ENCODE results near the gene TAS1R1.
"Not testable (repeated sequence)": the region's sequence is repeated elsewhere in the genome, so short reads cannot be mapped to it uniquely, and the experiment has no call there.

The TAS1R1 gene

GRCh38 chr1:6536291-6536690 lies 18.8 kb upstream of the TAS1R1 start:
- Mint-ChIP-seq H3K36me3 (ENCODE audit: low read depth) (peaks cover 17% of the 10 kb centered on the region), H3K4me1 (ENCODE audit: low read depth) (peaks cover 4% of the 10 kb centered on the region), H3K9me3 (no peaks in the 10 kb centered on the region), H3K27ac (no peak overlapping the region), H3K4me3 (no peak overlapping the region), H3K27me3 (ENCODE audit: low read depth) (no peaks in the 10 kb centered on the region)

- no peak overlapping the region for H3K4me3 Mint-ChIP-seq
- no peaks in the 10 kb centered on the region for H3K9me3 Mint-ChIP-seq
- H3K27me3 Mint-ChIP-seq (ENCODE audit: low read depth) = no peaks in the 10 kb centered on the region
- H3K27ac Mint-ChIP-seq = no peak overlapping the region
- peaks cover 11% of the 10 kb centered on the region for H3K36me3 Mint-ChIP-seq (ENCODE audit: low read depth)
- peaks cover 4% of the 10 kb centered on the region for H3K4me1 Mint-ChIP-seq (ENCODE audit: low read depth)
These were observed 16.2 kb upstream of the TAS1R1 start for GRCh38 chr1:6538956-6539355.

- Mint-ChIP-seq H3K36me3 (ENCODE audit: low read depth) (peaks cover 38% of the 10 kb centered on the region), H3K27ac (peak overlapping the region; percentile 69), H3K27me3 (ENCODE audit: low read depth) (no peaks in the 10 kb centered on the region), H3K4me3 (no peak overlapping the region), H3K9me3 (no peaks in the 10 kb centered on the region), H3K4me1 (ENCODE audit: low read depth) (peaks cover 23% of the 10 kb centered on the region)
These were observed 10.3 kb upstream of the TAS1R1 start for GRCh38 chr1:6544831-6545230.

GRCh38 chr1:6545276-6546112 lies 9.6 kb upstream of the TAS1R1 start:
- peaks cover 23% of the 10 kb centered on the region for H3K4me1 Mint-ChIP-seq (ENCODE audit: low read depth)
- no peaks in the 10 kb centered on the region for H3K27me3 Mint-ChIP-seq (ENCODE audit: low read depth)
- H3K36me3 Mint-ChIP-seq (ENCODE audit: low read depth) = peaks cover 38% of the 10 kb centered on the region
- H3K4me3 Mint-ChIP-seq = peak overlapping the region; percentile 45
- H3K27ac Mint-ChIP-seq = peak overlapping the region; percentile 69
- no peaks in the 10 kb centered on the region for H3K9me3 Mint-ChIP-seq

GRCh38 chr1:6546326-6546725 lies 8.8 kb upstream of the TAS1R1 start:
- no peaks in the 10 kb centered on the region for H3K27me3 Mint-ChIP-seq (ENCODE audit: low read depth)
- H3K9me3 Mint-ChIP-seq = no peaks in the 10 kb centered on the region
- peak overlapping the region; percentile 75 for H3K27ac Mint-ChIP-seq
- peaks cover 23% of the 10 kb centered on the region for H3K4me1 Mint-ChIP-seq (ENCODE audit: low read depth)
- peak overlapping the region; percentile 22 for H3K4me3 Mint-ChIP-seq
- peaks cover 37% of the 10 kb centered on the region for H3K36me3 Mint-ChIP-seq (ENCODE audit: low read depth)

GRCh38 chr1:6547301-6547700 lies 7.8 kb upstream of the TAS1R1 start:
- Mint-ChIP-seq H3K4me1 (ENCODE audit: low read depth) (peaks cover 26% of the 10 kb centered on the region), H3K27me3 (ENCODE audit: low read depth) (no peaks in the 10 kb centered on the region), H3K27ac (peak overlapping the region; percentile 75), H3K4me3 (no peak overlapping the region), H3K9me3 (no peaks in the 10 kb centered on the region), H3K36me3 (ENCODE audit: low read depth) (peaks cover 31% of the 10 kb centered on the region)

GRCh38 chr1:6554031-6554906 lies 838 bp upstream of the TAS1R1 start, which contains the start of gene NOL9:
Gene NOL9, minus strand, starts transcription at chr1:6554513. Its CDS starts 11 bp downstream, at chr1:6554502.
- Mint-ChIP-seq H3K36me3 (ENCODE audit: low read depth) (peaks cover 4% of the 10 kb centered on the region), H3K4me3 (peak within 1 kb of the TSS; percentile 82), H3K9me3 (no peaks in the 10 kb centered on the region), H3K4me1 (ENCODE audit: low read depth) (peaks cover 14% of the 10 kb centered on the region), H3K27ac (peak within 1 kb of the TSS; percentile 76), H3K27me3 (ENCODE audit: low read depth) (no peaks in the 10 kb centered on the region)

GRCh38 chr1:6557597-6557996 lies 2.5 kb downstream of the TAS1R1 start:
- no peak overlapping the region for H3K27ac Mint-ChIP-seq
- H3K36me3 Mint-ChIP-seq (ENCODE audit: low read depth) = peaks cover 1% of the 10 kb centered on the region
- no peaks in the 10 kb centered on the region for H3K27me3 Mint-ChIP-seq (ENCODE audit: low read depth)
- no peaks in the 10 kb centered on the region for H3K9me3 Mint-ChIP-seq
- H3K4me3 Mint-ChIP-seq = no peak overlapping the region
- H3K4me1 Mint-ChIP-seq (ENCODE audit: low read depth) = peaks cover 13% of the 10 kb centered on the region

- not testable (repeated sequence) for H3K27me3 Mint-ChIP-seq (ENCODE audit: low read depth); H3K4me1 Mint-ChIP-seq (ENCODE audit: low read depth); H3K36me3 Mint-ChIP-seq (ENCODE audit: low read depth); H3K4me3 Mint-ChIP-seq; H3K9me3 Mint-ChIP-seq; H3K27ac Mint-ChIP-seq
These were observed 4.1 kb downstream of the TAS1R1 start for GRCh38 chr1:6559161-6559560.

GRCh38 chr1:6560267-6560666 lies 5.2 kb downstream of the TAS1R1 start:
- H3K27me3 Mint-ChIP-seq (ENCODE audit: low read depth) = no peaks in the 10 kb centered on the region
- H3K9me3 Mint-ChIP-seq = no peaks in the 10 kb centered on the region
- H3K27ac Mint-ChIP-seq = no peak overlapping the region
- peaks cover 2% of the 10 kb centered on the region for H3K4me1 Mint-ChIP-seq (ENCODE audit: low read depth)
- no peak overlapping the region for H3K4me3 Mint-ChIP-seq
- H3K36me3 Mint-ChIP-seq (ENCODE audit: low read depth) = no peaks in the 10 kb centered on the region

- peaks cover 4% of the 10 kb centered on the region for H3K4me1 Mint-ChIP-seq (ENCODE audit: low read depth)
- H3K4me3 Mint-ChIP-seq = no peak overlapping the region
- H3K9me3 Mint-ChIP-seq = no peaks in the 10 kb centered on the region
- no peak overlapping the region for H3K27ac Mint-ChIP-seq
- H3K36me3 Mint-ChIP-seq (ENCODE audit: low read depth) = no peaks in the 10 kb centered on the region
- peaks cover 22% of the 10 kb centered on the region for H3K27me3 Mint-ChIP-seq (ENCODE audit: low read depth)
These were observed 13.9 kb downstream of the TAS1R1 start for GRCh38 chr1:6569033-6569432.

- H3K36me3 Mint-ChIP-seq (ENCODE audit: low read depth) = no peaks in the 10 kb centered on the region
- peaks cover 4% of the 10 kb centered on the region for H3K4me1 Mint-ChIP-seq (ENCODE audit: low read depth)
- H3K9me3 Mint-ChIP-seq = no peaks in the 10 kb centered on the region
- peaks cover 22% of the 10 kb centered on the region for H3K27me3 Mint-ChIP-seq (ENCODE audit: low read depth)
- H3K4me3 Mint-ChIP-seq = no peak overlapping the region
- H3K27ac Mint-ChIP-seq = no peak overlapping the region
These were observed 15.0 kb downstream of the TAS1R1 start for GRCh38 chr1:6570100-6570499.

- Mint-ChIP-seq H3K27ac (no peak overlapping the region), H3K4me3 (no peak overlapping the region), H3K36me3 (ENCODE audit: low read depth) (no peaks in the 10 kb centered on the region), H3K4me1 (ENCODE audit: low read depth) (peaks cover 4% of the 10 kb centered on the region), H3K27me3 (ENCODE audit: low read depth) (peaks cover 22% of the 10 kb centered on the region), H3K9me3 (no peaks in the 10 kb centered on the region)
These were observed 15.9 kb downstream of the TAS1R1 start for GRCh38 chr1:6570987-6571386.

GRCh38 chr1:6572653-6573383 lies 17.7 kb downstream of the TAS1R1 start:
- Mint-ChIP-seq H3K9me3 (no peaks in the 10 kb centered on the region), H3K4me3 (no peak overlapping the region), H3K27me3 (ENCODE audit: low read depth) (peaks cover 22% of the 10 kb centered on the region), H3K4me1 (ENCODE audit: low read depth) (peaks cover 4% of the 10 kb centered on the region), H3K27ac (peak overlapping the region; percentile 36), H3K36me3 (ENCODE audit: low read depth) (no peaks in the 10 kb centered on the region)

Data from T-helper 1 cell treated with Interleukin-12 subunit alpha and Interleukin-12 subunit beta and Interleukin-4 antibody, amounts not matched to agents 30 μg/mL and 1 μg/mL, for 36 hours (primary cell).